ENCODE results near the gene MGAT3. TPM values are rescaled to one million over a fixed set of nuclear protein-coding genes. Genes with fewer than 3 reads are reported as not detected.

Gene MGAT3
- total RNA-seq (10 to 100 TPM in 4 of 7 donors, 1 to 10 TPM in 3; 8.1 to 14.4 (median 10.6) TPM), polyA plus RNA-seq (1 to 10 TPM; 1.3 to 4.2 (median 1.5) TPM)
- long read RNA-seq, donor 1, full-length matches to known transcripts: 5 of 5 reads
- long read RNA-seq, donor 1, partial matches to known transcripts: 0 of 5 reads
- long read RNA-seq, donor 1, other reads (novel, unspliced or antisense): 0 of 5 reads
- long read RNA-seq, donor 2, full-length matches to known transcripts: 2 of 2 reads
- long read RNA-seq, donor 2, partial matches to known transcripts: 0 of 2 reads
- long read RNA-seq, donor 2, other reads (novel, unspliced or antisense): 0 of 2 reads

DNA sequence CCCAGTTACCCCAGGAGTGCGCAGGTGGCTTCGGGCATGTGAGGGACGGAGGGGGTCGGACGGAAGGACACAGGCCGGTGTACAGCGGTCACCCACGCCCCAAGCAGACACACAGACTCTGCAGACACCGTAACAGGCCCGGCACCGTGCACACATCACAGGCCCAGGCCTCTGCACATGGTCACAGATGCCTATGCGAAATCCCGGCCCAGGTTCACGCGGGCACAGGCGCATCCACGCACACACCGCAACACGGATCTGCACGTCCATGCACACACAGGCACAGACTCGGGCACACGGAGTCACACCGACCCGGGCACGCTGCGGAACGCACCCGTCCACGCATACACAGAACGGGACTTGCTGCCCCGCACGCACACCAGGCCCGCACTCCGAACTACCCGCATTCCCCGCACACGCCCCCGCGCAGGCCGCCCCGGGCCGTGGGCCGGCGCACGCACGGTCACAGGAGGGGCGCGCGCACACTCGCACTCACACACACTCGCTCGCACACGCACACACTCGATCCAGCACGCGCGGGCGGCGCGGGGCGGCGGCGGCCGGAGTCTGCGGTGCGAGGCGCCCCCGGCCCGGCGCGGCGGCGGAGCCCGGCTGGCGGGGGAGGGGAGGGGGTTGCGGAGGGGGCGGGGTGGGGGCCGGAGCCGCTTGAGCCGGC is at the start of gene MGAT3:
MGAT3 (plus strand) TSS at position 491 of the 676 bp plus-strand sequence. CDS start 30,336 bp downstream, outside the sequence.
- Histone ChIP-seq H3K9me3 (no peaks in the 10 kb centered on the region), H3K36me3 (no peaks in the 10 kb centered on the region), H3K4me3 (peak within 1 kb of the TSS; percentile 27 to 75 (median 38)), H3K27ac (peak within 1 kb of the TSS in 7 of 8 donors; percentile 13 to 86 (median 71)), H3K27me3 (replicated peaks in 1 of 7) (peaks cover 0 to 41% (median 24%) of the 10 kb centered on the region in 7 donors), H3K4me1 (peaks cover 0 to 59% (median 32%) of the 10 kb centered on the region in 6 donors)
- TF ChIP-seq POLR2AphosphoS5 (IDR thresholded peaks at IDR 0.05): peak in 1 of 3 donors; percentile 19
- TF ChIP-seq, protein P1, sequence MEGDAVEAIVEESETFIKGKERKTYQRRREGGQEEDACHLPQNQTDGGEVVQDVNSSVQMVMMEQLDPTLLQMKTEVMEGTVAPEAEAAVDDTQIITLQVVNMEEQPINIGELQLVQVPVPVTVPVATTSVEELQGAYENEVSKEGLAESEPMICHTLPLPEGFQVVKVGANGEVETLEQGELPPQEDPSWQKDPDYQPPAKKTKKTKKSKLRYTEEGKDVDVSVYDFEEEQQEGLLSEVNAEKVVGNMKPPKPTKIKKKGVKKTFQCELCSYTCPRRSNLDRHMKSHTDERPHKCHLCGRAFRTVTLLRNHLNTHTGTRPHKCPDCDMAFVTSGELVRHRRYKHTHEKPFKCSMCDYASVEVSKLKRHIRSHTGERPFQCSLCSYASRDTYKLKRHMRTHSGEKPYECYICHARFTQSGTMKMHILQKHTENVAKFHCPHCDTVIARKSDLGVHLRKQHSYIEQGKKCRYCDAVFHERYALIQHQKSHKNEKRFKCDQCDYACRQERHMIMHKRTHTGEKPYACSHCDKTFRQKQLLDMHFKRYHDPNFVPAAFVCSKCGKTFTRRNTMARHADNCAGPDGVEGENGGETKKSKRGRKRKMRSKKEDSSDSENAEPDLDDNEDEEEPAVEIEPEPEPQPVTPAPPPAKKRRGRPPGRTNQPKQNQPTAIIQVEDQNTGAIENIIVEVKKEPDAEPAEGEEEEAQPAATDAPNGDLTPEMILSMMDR (IDR thresholded peaks at IDR 0.05 in 8 of 11, conservative IDR thresholded peaks at IDR 0.05 in 3 of 11): no peak
- WGBS, 5 donors: 29 to 75% (median 53%) methylated on average over 16 to 79 of the region's 80 CpGs
- intact Hi-C loops (cut with DNase I; ENCODE audit: low total_unique reads): no loop called here
- DNase-seq: peak; percentile 73

DNA sequence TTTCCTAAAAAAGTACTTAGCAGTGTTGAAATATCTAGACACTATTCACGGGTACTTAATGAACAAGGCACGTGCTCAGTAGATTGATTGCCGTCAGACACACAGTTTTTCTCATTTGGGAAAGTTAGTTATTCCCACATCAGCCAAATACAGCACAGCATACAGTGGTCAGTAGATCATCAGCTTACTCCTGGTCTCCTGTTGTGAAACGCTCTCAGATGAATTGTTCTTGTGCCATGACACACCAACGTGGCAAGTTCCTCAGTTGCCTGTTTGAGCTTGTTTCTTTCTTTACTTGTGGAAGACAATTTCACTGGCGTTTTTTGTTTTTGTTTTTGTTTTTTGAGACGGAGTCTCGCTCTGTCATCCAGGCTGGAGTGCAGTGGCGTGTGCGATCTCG is 48.6 kb upstream of the MGAT3 start:
- intact Hi-C loops (cut with DNase I; ENCODE audit: low total_unique reads): loop anchor here (10.0 kb wide), 1 partner anchor 87 kb away; no protein-coding TSS in a partner anchor
- WGBS, 5 donors: 77 to 93% (median 84%) methylated on average over 11 of the region's 11 CpGs
- TF ChIP-seq, protein P1 (IDR thresholded peaks at IDR 0.05 in 8 of 11, conservative IDR thresholded peaks at IDR 0.05 in 3 of 11): no peak
- no peak for TF ChIP-seq POLR2AphosphoS5 (IDR thresholded peaks at IDR 0.05)
- no peak for TF ChIP-seq POLR2A (IDR thresholded peaks at IDR 0.05)

DNA sequence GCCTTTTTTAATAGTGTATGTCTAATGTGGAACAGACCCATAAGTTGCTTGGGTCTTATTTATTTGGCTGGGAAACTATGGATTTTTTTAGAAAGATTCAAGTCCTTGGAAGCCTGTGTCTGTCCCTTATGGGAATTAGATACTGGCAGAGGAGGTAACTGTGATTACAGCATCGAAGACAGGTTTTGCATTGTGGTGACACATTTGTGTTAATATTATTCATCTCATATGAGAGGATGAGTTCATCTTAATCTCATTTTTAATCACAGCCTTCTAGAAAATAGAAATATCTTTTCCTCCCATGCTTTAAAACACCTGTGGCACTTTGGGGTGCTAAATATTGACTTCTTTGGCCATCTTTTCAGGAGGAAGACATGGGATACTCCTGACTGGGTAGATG is 48.0 kb upstream of the MGAT3 start:
- H3K27me3 ChIP-seq (replicated peaks in 1 of 7): no peaks in the 10 kb centered on the region
- peaks cover 0 to 28% (median 0%) of the 10 kb centered on the region in 6 donors for H3K36me3 ChIP-seq
- peaks cover 0 to 95% (median 31%) of the 10 kb centered on the region in 6 donors for H3K4me1 ChIP-seq
- WGBS, 5 donors: 73 to 89% (median 84%) methylated on average over 1 of the region's 1 CpG
- intact Hi-C loops (cut with DNase I; ENCODE audit: low total_unique reads): loop anchor here (10.0 kb wide), 1 partner anchor 86 kb away; no protein-coding TSS in a partner anchor
- TF ChIP-seq, protein P1 (IDR thresholded peaks at IDR 0.05 in 8 of 11, conservative IDR thresholded peaks at IDR 0.05 in 3 of 11): no peak
- TF ChIP-seq POLR2A (IDR thresholded peaks at IDR 0.05) (no peak), POLR2AphosphoS5 (IDR thresholded peaks at IDR 0.05) (no peak)
- H3K27ac ChIP-seq: no peak overlapping the region
- H3K9me3 ChIP-seq: no peaks in the 10 kb centered on the region
- no peak overlapping the region for H3K4me3 ChIP-seq
- no peak for DNase-seq

More for the DNA sequence above, 48.6 kb upstream of the MGAT3 start:
- Histone ChIP-seq H3K36me3 (peaks cover 0 to 31% (median 0%) of the 10 kb centered on the region in 6 donors), H3K27ac (no peak overlapping the region), H3K4me3 (no peak overlapping the region), H3K4me1 (peaks cover 0 to 91% (median 28%) of the 10 kb centered on the region in 6 donors), H3K27me3 (replicated peaks in 1 of 7) (no peaks in the 10 kb centered on the region), H3K9me3 (no peaks in the 10 kb centered on the region)
- no peak for DNase-seq

Measured in spleen (tissue), 13 donors.